Panc1 (cell line): ENCODE measurements around the gene CFAP119. TPM values are rescaled to one million over a fixed set of nuclear protein-coding genes. Genes with fewer than 3 reads are reported as not detected.
A peak's percentile ranks its signal among the peaks of the same experiment; 100 is the strongest.

Experiments
- ATAC-seq: fragments of 200-7000 bp; cut with Tn5 transposase; 2 replicates; pipeline ENCODE4 v1.9.1; 2020; ENCODE audit warnings: mild to moderate bottlenecking, moderate library complexity
- BruUV-seq: library from RNA; stranded (reverse); fragments of 400-500 nt; replicated peaks from 2 replicates; lab custom pipeline; 2021; lab: Mats Ljungman, UMichigan
- CTCF ChIA-PET: fragments of 300-600 bp; sonication (Branson Sonifier 250); formaldehyde crosslinking; loops from one replicate; lab custom pipeline; 2022; ENCODE audit warnings: antibody characterized with exemption; lab: Charles Lee
- POLR2A ChIA-PET: fragments of 300-600 bp; sonication (Branson Sonifier 250); formaldehyde crosslinking; loops from one replicate; lab custom pipeline; 2022; ENCODE audit warnings: antibody characterized with exemption; lab: Charles Lee
- DNase-seq: peaks from one replicate; pipeline ENCODE4 v3.0.0-alpha.2; 2010; ENCODE audit warnings: low read depth, low spot score
- H3K27ac ChIP-seq: 2 replicates; pipeline ENCODE4 v1.5.1; 2011; ENCODE audit warnings: mild to moderate bottlenecking, low read length, inconsistent platforms
- H3K27me3 ChIP-seq: fragments of 200-500 bp; sonication (Bioruptor generic); 2 replicates; pipeline ENCODE4 v1.6.0; 2014; ENCODE audit warnings: low read length, inconsistent platforms; ENCODE audit not compliant: control insufficient read depth, insufficient read depth
- H3K36me3 ChIP-seq: fragments of 200-500 bp; sonication (Bioruptor generic); 2 replicates; pipeline ENCODE4 v1.5.1; 2014; ENCODE audit warnings: inconsistent platforms, mild to moderate bottlenecking, low read length, moderate library complexity; ENCODE audit not compliant: control insufficient read depth, insufficient read depth
- H3K4me1 ChIP-seq: 2 replicates; pipeline ENCODE4 v1.5.1; 2011; ENCODE audit warnings: inconsistent platforms, mild to moderate bottlenecking, low read length, moderate library complexity; ENCODE audit not compliant: control insufficient read depth, insufficient read depth
- H3K4me3 ChIP-seq, 2 experiments: 2 replicates each; pipeline ENCODE4 v1.5.1; 2011 to 2012; ENCODE audit warnings: low read depth in 2 of 2, low read length in 2 of 2, mild to moderate bottlenecking in 2 of 2, inconsistent platforms in 1 of 2, moderate library complexity in 1 of 2
- H3K9me3 ChIP-seq: fragments of 200-500 bp; sonication (Bioruptor generic); 2 replicates; pipeline ENCODE4 v1.5.1; 2014; ENCODE audit warnings: low read depth, mild to moderate bottlenecking, inconsistent platforms, low read length, moderate library complexity; ENCODE audit not compliant: control insufficient read depth, insufficient read depth
- POLR2AphosphoS5 ChIP-seq: IDR thresholded peaks from 2 replicates; pipeline ENCODE4 v1.6.1; 2012; ENCODE audit warnings: mild to moderate bottlenecking, low read depth, low read length, moderate library complexity
- SIN3A ChIP-seq: IDR thresholded peaks from 2 replicates; pipeline ENCODE4 v1.6.1; 2012; ENCODE audit warnings: low read depth, mild to moderate bottlenecking, low read length, moderate library complexity, borderline replicate concordance; ENCODE audit not compliant: insufficient read depth
- TCF7L2 ChIP-seq: IDR thresholded peaks from 2 replicates; pipeline ENCODE4 v1.6.1; 2011; ENCODE audit warnings: mild to moderate bottlenecking, low read depth, low read length, inconsistent platforms
- in situ Hi-C: cut with HindIII; loops from 2 replicates; pipeline ENCODE4 v1.10.0; 2016; ENCODE audit warnings: low sequenced_read_pairs, low pct_unique_long_range_greater_than_20kb
- intact Hi-C: fragments of 100-400 bp; cut with micrococcal nuclease; formaldehyde crosslinking; loops from one replicate; pipeline ENCODE4 v1.10.0; 2022; ENCODE audit not compliant: unreplicated experiment
- total RNA-seq: library from RNA; stranded (reverse); gene quantifications from one replicate; pipeline ENCODE4 v1.2.1, GENCODE V29; 2021; ENCODE audit not compliant: unreplicated experiment
- TF ChIP-seq, protein P1 (sequence below), 2 experiments: IDR thresholded peaks; 2 replicates each; pipeline ENCODE4 v1.6.1; 2011 to 2012; ENCODE audit warnings: low read depth in 2 of 2, control low read depth in 1 of 2, low read length in 1 of 2, mild to moderate bottlenecking in 1 of 2, moderate library complexity in 1 of 2; ENCODE audit not compliant: insufficient read depth in 1 of 2
- TF ChIP-seq, protein P2 (sequence below): fragments of 450-650 bp; IDR thresholded peaks from 2 replicates; pipeline ENCODE4 v1.5.1; 2017; ENCODE audit warnings: mild to moderate bottlenecking

CFAP119 gene
- total RNA-seq, 1 experiment from 2014 or later = 21.0 TPM

DNA sequence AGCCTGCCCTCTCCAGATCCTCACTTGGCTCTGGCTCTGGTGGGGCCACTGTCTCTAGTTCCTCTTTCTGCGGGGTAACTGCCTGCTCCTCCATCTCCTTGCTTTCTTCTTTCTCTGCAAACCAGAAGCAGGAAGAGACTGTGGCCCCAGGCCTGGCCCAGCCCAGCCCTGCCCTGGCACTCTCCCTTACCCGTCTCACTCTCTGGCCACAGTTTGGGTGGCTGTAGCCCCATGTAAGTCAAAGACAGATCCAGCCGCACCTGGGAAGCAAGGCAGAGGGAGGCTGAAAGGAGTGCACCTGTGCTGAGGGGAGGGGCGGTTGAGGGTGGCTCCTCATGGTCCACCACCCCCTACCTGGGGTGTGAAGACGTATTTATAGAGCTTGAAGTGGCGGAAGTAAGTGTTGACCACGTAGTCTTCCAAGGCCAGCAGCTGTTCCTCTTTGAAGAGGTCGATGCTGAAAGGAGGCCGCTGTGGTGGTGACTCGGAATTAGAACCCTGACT lies 2.8 kb downstream of the CFAP119 start:
- H3K27me3 ChIP-seq = no peaks in the 10 kb centered on the region
- no TSS peak for BruUV-seq
- intact Hi-C loops = no loop called here
- ATAC-seq (no peak), DNase-seq (no peak)
- no peak overlapping the region for H3K27ac ChIP-seq
- ChIA-PET POLR2A (interaction anchor here (0.5 to 0.8 kb wide), 4 partner anchors 11 to 195 kb away, joined by 3 to 6 read pairs (median 4); partner anchors contain the start of gene PHKG2), CTCF (no interaction called here)
- no peaks in the 10 kb centered on the region for H3K9me3 ChIP-seq
- H3K36me3 ChIP-seq = peaks cover 11% of the 10 kb centered on the region
- H3K4me3 ChIP-seq = no peak overlapping the region
- peaks cover 25% of the 10 kb centered on the region for H3K4me1 ChIP-seq
- TF ChIP-seq, protein P1, sequence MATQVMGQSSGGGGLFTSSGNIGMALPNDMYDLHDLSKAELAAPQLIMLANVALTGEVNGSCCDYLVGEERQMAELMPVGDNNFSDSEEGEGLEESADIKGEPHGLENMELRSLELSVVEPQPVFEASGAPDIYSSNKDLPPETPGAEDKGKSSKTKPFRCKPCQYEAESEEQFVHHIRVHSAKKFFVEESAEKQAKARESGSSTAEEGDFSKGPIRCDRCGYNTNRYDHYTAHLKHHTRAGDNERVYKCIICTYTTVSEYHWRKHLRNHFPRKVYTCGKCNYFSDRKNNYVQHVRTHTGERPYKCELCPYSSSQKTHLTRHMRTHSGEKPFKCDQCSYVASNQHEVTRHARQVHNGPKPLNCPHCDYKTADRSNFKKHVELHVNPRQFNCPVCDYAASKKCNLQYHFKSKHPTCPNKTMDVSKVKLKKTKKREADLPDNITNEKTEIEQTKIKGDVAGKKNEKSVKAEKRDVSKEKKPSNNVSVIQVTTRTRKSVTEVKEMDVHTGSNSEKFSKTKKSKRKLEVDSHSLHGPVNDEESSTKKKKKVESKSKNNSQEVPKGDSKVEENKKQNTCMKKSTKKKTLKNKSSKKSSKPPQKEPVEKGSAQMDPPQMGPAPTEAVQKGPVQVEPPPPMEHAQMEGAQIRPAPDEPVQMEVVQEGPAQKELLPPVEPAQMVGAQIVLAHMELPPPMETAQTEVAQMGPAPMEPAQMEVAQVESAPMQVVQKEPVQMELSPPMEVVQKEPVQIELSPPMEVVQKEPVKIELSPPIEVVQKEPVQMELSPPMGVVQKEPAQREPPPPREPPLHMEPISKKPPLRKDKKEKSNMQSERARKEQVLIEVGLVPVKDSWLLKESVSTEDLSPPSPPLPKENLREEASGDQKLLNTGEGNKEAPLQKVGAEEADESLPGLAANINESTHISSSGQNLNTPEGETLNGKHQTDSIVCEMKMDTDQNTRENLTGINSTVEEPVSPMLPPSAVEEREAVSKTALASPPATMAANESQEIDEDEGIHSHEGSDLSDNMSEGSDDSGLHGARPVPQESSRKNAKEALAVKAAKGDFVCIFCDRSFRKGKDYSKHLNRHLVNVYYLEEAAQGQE (IDR thresholded peaks at IDR 0.05; ENCODE audit: insufficient read depth in 1 of 2, low read depth in 2 of 2, low read length in 1 of 2) = no peak
- TF ChIP-seq SIN3A (no peak), TCF7L2 (no peak), POLR2AphosphoS5 (no peak)
- TF ChIP-seq, protein P2, sequence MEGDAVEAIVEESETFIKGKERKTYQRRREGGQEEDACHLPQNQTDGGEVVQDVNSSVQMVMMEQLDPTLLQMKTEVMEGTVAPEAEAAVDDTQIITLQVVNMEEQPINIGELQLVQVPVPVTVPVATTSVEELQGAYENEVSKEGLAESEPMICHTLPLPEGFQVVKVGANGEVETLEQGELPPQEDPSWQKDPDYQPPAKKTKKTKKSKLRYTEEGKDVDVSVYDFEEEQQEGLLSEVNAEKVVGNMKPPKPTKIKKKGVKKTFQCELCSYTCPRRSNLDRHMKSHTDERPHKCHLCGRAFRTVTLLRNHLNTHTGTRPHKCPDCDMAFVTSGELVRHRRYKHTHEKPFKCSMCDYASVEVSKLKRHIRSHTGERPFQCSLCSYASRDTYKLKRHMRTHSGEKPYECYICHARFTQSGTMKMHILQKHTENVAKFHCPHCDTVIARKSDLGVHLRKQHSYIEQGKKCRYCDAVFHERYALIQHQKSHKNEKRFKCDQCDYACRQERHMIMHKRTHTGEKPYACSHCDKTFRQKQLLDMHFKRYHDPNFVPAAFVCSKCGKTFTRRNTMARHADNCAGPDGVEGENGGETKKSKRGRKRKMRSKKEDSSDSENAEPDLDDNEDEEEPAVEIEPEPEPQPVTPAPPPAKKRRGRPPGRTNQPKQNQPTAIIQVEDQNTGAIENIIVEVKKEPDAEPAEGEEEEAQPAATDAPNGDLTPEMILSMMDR = no peak
- in situ Hi-C loops = no loop called here

DNA sequence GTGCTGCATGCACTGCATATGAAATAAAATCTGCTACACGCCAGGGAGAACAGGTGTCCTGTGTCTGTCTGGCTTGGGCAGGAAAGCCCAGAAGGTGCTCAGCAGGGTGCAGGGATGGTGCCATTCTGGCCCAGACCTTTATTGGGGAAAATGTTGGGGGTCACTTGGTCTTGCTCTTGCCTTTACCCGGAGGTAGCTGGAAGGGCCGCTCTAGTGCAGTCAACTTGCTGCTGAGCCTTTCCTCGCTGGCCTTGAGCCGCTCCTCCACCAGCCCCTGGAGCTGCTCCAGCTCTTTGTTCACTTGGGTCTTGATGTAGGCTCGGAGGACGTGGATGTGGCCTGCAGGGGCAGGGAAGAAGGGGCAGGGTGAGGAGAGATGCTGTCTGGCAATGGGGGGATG lies 4.5 kb downstream of the CFAP119 start:
- POLR2A ChIA-PET = no interaction called here
- ATAC-seq = no peak
- no TSS peak for BruUV-seq

More for the DNA sequence above, 4.5 kb downstream of the CFAP119 start:
- Histone ChIP-seq H3K4me3 (no peak overlapping the region), H3K27me3 (no peaks in the 10 kb centered on the region), H3K36me3 (peaks cover 4% of the 10 kb centered on the region), H3K4me1 (peaks cover 17% of the 10 kb centered on the region), H3K9me3 (no peaks in the 10 kb centered on the region), H3K27ac (no peak overlapping the region)
- CTCF ChIA-PET = interaction anchor here (0.7 kb wide), 1 partner anchor 110 kb away, joined by 8 read pairs; no protein-coding TSS in a partner anchor
- in situ Hi-C loops (no loop called here), intact Hi-C loops (no loop called here)
- TF ChIP-seq, protein P1 (IDR thresholded peaks at IDR 0.05; ENCODE audit: insufficient read depth in 1 of 2, low read depth in 2 of 2, low read length in 1 of 2) = no peak
- no peak for TF ChIP-seq TCF7L2
- 0 out of 2 replicates have a peak, but pooled peaks have one; percentile 40 for TF ChIP-seq POLR2AphosphoS5
- no peak for TF ChIP-seq SIN3A
- TF ChIP-seq, protein P2 = no peak
- no peak for DNase-seq
